H1 (cell line): ENCODE data around the gene RRM2. TPM values are rescaled to one million over a fixed set of nuclear protein-coding genes. Genes with fewer than 3 reads are reported as not detected.
A peak's percentile ranks its signal among the peaks of the same experiment; 100 is the strongest.

ENCODE experiments used
- CTCF ChIA-PET: fragments of 300-600 bp; sonication (Branson Sonifier 250); formaldehyde crosslinking; loops from one replicate; lab custom pipeline; 2021; ENCODE audit not compliant: partially characterized antibody; lab: Charles Lee
- POLR2A ChIA-PET: fragments of 300-600 bp; sonication (Branson Sonifier 250); formaldehyde crosslinking; loops from one replicate; lab custom pipeline; 2021; ENCODE audit warnings: inconsistent platforms; ENCODE audit not compliant: partially characterized antibody; lab: Charles Lee
- DNase-seq, 2 experiments: peaks; one replicate each; pipeline versions ENCODE4 v3.0.0 to v3.0.0-alpha.2; 2010 to 2022; ENCODE audit warnings: low spot score in 2 of 2, low read depth in 1 of 2, mixed read lengths in 1 of 2
- FAIRE-seq: peaks from 2 replicates; lab custom pipeline; 2011; peaks lifted over from hg19 to GRCh38; lab: Jason Lieb, UNC
- H2AFZ ChIP-seq: 2 replicates; pipeline ENCODE4 v1.8.1; 2012; ENCODE audit warnings: low read length, inconsistent platforms
- H2AK5ac ChIP-seq: 2 replicates; pipeline ENCODE4 v1.6.1; 2013; ENCODE audit warnings: low read depth, low read length
- H2BK120ac ChIP-seq: replicated peaks from 2 replicates; pipeline ENCODE3; 2013; ENCODE audit warnings: low read depth, low read length, inconsistent platforms
- H2BK12ac ChIP-seq: 2 replicates; pipeline ENCODE4 v1.6.1; 2013; ENCODE audit warnings: low read depth, low read length
- H2BK15ac ChIP-seq: 2 replicates; pipeline ENCODE4 v1.6.1; 2013; ENCODE audit warnings: low read length
- H2BK20ac ChIP-seq: 2 replicates; pipeline ENCODE4 v1.6.1; 2013; ENCODE audit warnings: low read length
- H2BK5ac ChIP-seq: 2 replicates; pipeline ENCODE4 v1.6.1; 2013; ENCODE audit warnings: low read depth, low read length
- H3K14ac ChIP-seq: 2 replicates; pipeline ENCODE4 v1.6.1; 2013; ENCODE audit warnings: inconsistent platforms; ENCODE audit not compliant: insufficient read length
- H3K18ac ChIP-seq: 2 replicates; pipeline ENCODE4 v1.6.1; 2013; ENCODE audit warnings: low read length; ENCODE audit errors: extremely low read depth
- H3K23ac ChIP-seq: 2 replicates; pipeline ENCODE4 v1.6.1; 2013; ENCODE audit warnings: inconsistent platforms; ENCODE audit not compliant: insufficient read length
- H3K23me2 ChIP-seq: 2 replicates; pipeline ENCODE4 v1.6.1; 2013; ENCODE audit warnings: low read depth, low read length
- H3K27ac ChIP-seq: 2 replicates; pipeline ENCODE4 v1.6.1; 2011; ENCODE audit warnings: low read depth, low read length, inconsistent platforms
- H3K27me3 ChIP-seq, 4 experiments: replicated peaks in 1 of 4; 1 replicate in 1 of 4; 2 replicates in 3 of 4; pipeline versions ENCODE4 v1.6.1 to v1.8.1; 2011 to 2013; ENCODE audit warnings: low read length in 3 of 4, mild to moderate bottlenecking in 3 of 4, inconsistent platforms in 2 of 4, mixed read lengths in 2 of 4, moderate library complexity in 1 of 4; ENCODE audit not compliant: control insufficient read depth in 3 of 4, insufficient read depth in 3 of 4; ENCODE audit errors: extremely low read depth in 1 of 4
- H3K36me3 ChIP-seq, 4 experiments: 2 replicates each; pipeline versions ENCODE4 v1.6.1 to v1.8.1; 2011 to 2013; ENCODE audit warnings: mild to moderate bottlenecking in 4 of 4, low read length in 3 of 4, moderate library complexity in 2 of 4, control low read depth in 1 of 4, inconsistent platforms in 1 of 4; ENCODE audit not compliant: insufficient read depth in 4 of 4, control insufficient read depth in 2 of 4
- H3K4ac ChIP-seq: replicated peaks from 2 replicates; pipeline ENCODE3; 2013; ENCODE audit warnings: low read length, low read depth, mixed read lengths, inconsistent platforms; ENCODE audit not compliant: insufficient read length
- H3K4me1 ChIP-seq, 4 experiments: replicated peaks in 1 of 4; 1 replicate in 1 of 4; 2 replicates in 3 of 4; pipeline versions ENCODE4 v1.6.1 to v1.8.1; 2011 to 2013; ENCODE audit warnings: low read length in 3 of 4, inconsistent platforms in 2 of 4, mixed read lengths in 1 of 4; ENCODE audit not compliant: insufficient read depth in 4 of 4, control insufficient read depth in 3 of 4
- H3K4me2 ChIP-seq, 2 experiments: 2 replicates each; pipeline versions ENCODE4 v1.6.1 to v1.8.1; 2011 to 2013; ENCODE audit warnings: low read depth in 2 of 2, low read length in 2 of 2, control low read depth in 1 of 2, inconsistent platforms in 1 of 2, mild to moderate bottlenecking in 1 of 2; ENCODE audit not compliant: insufficient read depth in 1 of 2
- H3K4me3 ChIP-seq, 4 experiments: fragments of 200-600, 300-600 bp in 1 of 4; sonication (generic), shearing (Covaris generic), sonication (Bioruptor Twin) in 1 of 4; 2 replicates each; pipeline versions ENCODE4 v1.5.1 to v1.8.1; 2011 to 2016; ENCODE audit warnings: low read length in 4 of 4, low read depth in 3 of 4, control low read depth in 2 of 4, inconsistent platforms in 2 of 4, mild to moderate bottlenecking in 2 of 4, mixed read lengths in 1 of 4, moderate library complexity in 1 of 4; ENCODE audit not compliant: insufficient read depth in 2 of 4; ENCODE audit errors: extremely low read depth in 1 of 4
- H3K56ac ChIP-seq: replicated peaks from 2 replicates; pipeline ENCODE3; 2013; ENCODE audit warnings: low read depth, mild to moderate bottlenecking, mixed read lengths, low read length, inconsistent platforms; ENCODE audit not compliant: insufficient read length
- H3K79me1 ChIP-seq: 2 replicates; pipeline ENCODE4 v1.6.1; 2013; ENCODE audit warnings: low read depth, low read length, control low read depth
- H3K79me2 ChIP-seq, 2 experiments: 2 replicates each; pipeline versions ENCODE4 v1.6.1 to v1.8.1; 2012 to 2013; ENCODE audit warnings: low read length in 2 of 2, mild to moderate bottlenecking in 2 of 2, inconsistent platforms in 1 of 2; ENCODE audit not compliant: insufficient read depth in 2 of 2, control insufficient read depth in 1 of 2
- H3K9ac ChIP-seq, 4 experiments: replicated peaks in 1 of 4; 1 replicate in 1 of 4; 2 replicates in 3 of 4; pipeline versions ENCODE4 v1.6.1 to v1.8.1; 2011 to 2013; ENCODE audit warnings: low read depth in 3 of 4, low read length in 3 of 4, control low read depth in 2 of 4, mild to moderate bottlenecking in 2 of 4, moderate library complexity in 2 of 4, inconsistent platforms in 1 of 4; ENCODE audit errors: extremely low read depth in 1 of 4
- H3K9me3 ChIP-seq, 2 experiments: 2 replicates each; pipeline versions ENCODE4 v1.6.1 to v1.8.1; 2012 to 2013; ENCODE audit warnings: mild to moderate bottlenecking in 2 of 2, moderate library complexity in 2 of 2, control low read depth in 1 of 2, inconsistent platforms in 1 of 2, low read depth in 1 of 2, low read length in 1 of 2, mixed read lengths in 1 of 2; ENCODE audit not compliant: insufficient read depth in 2 of 2
- H4K20me1 ChIP-seq, 2 experiments: replicated peaks in 1 of 2; 2 replicates each; pipeline versions ENCODE3 to v1.8.1; 2011 to 2013; ENCODE audit warnings: inconsistent platforms in 2 of 2, low read length in 2 of 2, mild to moderate bottlenecking in 1 of 2; ENCODE audit not compliant: insufficient read depth in 2 of 2, control insufficient read depth in 1 of 2
- H4K5ac ChIP-seq: 2 replicates; pipeline ENCODE4 v1.6.1; 2013; ENCODE audit warnings: low read length, low read depth, mixed read lengths, inconsistent platforms; ENCODE audit not compliant: insufficient read length
- H4K8ac ChIP-seq: 2 replicates; pipeline ENCODE4 v1.8.0; 2013; ENCODE audit warnings: mild to moderate bottlenecking, moderate library complexity, low read length, inconsistent platforms; ENCODE audit not compliant: insufficient read depth; ENCODE audit errors: extremely low read depth
- H4K91ac ChIP-seq: replicated peaks from 2 replicates; pipeline ENCODE3; 2013; ENCODE audit warnings: low read length, mixed read lengths, inconsistent platforms; ENCODE audit not compliant: insufficient read length
- KDM1A ChIP-seq: fragments of 200-600, 300-600 bp; sonication (generic); IDR thresholded peaks from 2 replicates; pipeline ENCODE4 v1.7.1; 2016; ENCODE audit warnings: mild to moderate bottlenecking, low read length, borderline replicate concordance
- POLR2A ChIP-seq, 2 experiments: IDR thresholded peaks; 1 replicate in 1 of 2; 2 replicates in 1 of 2; pipeline ENCODE4 v1.6.1; 2011; ENCODE audit warnings: low read depth in 2 of 2, low read length in 2 of 2, mild to moderate bottlenecking in 2 of 2; ENCODE audit errors: control extremely low read depth in 1 of 2
- YY1 ChIP-seq: IDR thresholded peaks from 2 replicates; pipeline ENCODE4 v1.6.1; 2011; ENCODE audit warnings: low read depth, mild to moderate bottlenecking, low read length
- WGBS, 2 experiments: shearing (Covaris generic) in 1 of 2; methylation state at CpG; one replicate each; pipeline versions ENCODE4 v1.1.6 to v1.1.7; 2013 to 2015; ENCODE audit warnings: low lambda C conversion rate in 2 of 2, mixed read lengths in 2 of 2, inconsistent platforms in 1 of 2, low coverage in 1 of 2, missing lambda C conversion rate in 1 of 2; ENCODE audit not compliant: insufficient replicate concordance in 2 of 2, insufficient coverage in 1 of 2, insufficient read length in 1 of 2; ENCODE audit errors: extremely low coverage in 1 of 2, missing lambda C conversion rate in 1 of 2; 5-methylcytosine and 5-hydroxymethylcytosine counted together
- polyA plus RNA-seq, 7 experiments: library from polyadenylated mRNA; depleted of rRNA in 3 of 7; stranded (reverse) in 5 of 7; unstranded in 2 of 7; fragments of >200 nt in 5 of 7; fragments of 200-250 nt in 2 of 7; gene quantifications; 1 replicate in 5 of 7; 2 replicates in 1 of 7; 4 replicates in 1 of 7; pipeline versions ENCODE4 v1.2.1 to v1.2.3, GENCODE V29; 2011 to 2013; ENCODE audit warnings: missing spikeins in 2 of 7, mixed read lengths in 2 of 7
- total RNA-seq: library from RNA; stranded (reverse); fragmentation: NEBNext Ultra II Directional; extraction: Animal tissue kit (Norgen Biotek cat#: 25700); gene quantifications from 2 replicates; pipeline ENCODE4 v1.2.1, GENCODE V29; 2021

Gene RRM2
- total and polyA plus RNA-seq, 2 of the 8 experiments (the other 6 are each of a cell fraction or from before 2014, with no cell fraction given), result 37.7 to 215 TPM

- H3K23me2 ChIP-seq, result peaks cover 13% of the 10 kb centered on the region
- 74% methylated on average over 14 of the region's 14 CpGs; no CpG with 5 or more reads in 1 of the 2 experiments for WGBS, 2 experiments
- CTCF ChIA-PET, result interaction anchor here (0.9 to 1.9 kb wide), 5 partner anchors 22 to 313 kb away, joined by 3 to 7 read pairs (median 3); no protein-coding TSS in a partner anchor
- peak; percentile 92 for TF ChIP-seq KDM1A
- TF ChIP-seq YY1, result no peak
- TF ChIP-seq POLR2A (IDR thresholded peaks at IDR 0.05; ENCODE audit: control extremely low read depth in 1 of 2, low read depth in 2 of 2, low read length in 2 of 2), result no peak
- TF ChIP-seq, all 59 proteins: peak for 1
- POLR2A ChIA-PET, result interaction anchor here (0.5 to 1.6 kb wide), 5 partner anchors 9 to 327 kb away, joined by 3 to 5 read pairs (median 3); no protein-coding TSS in a partner anchor
- Histone ChIP-seq H2BK12ac (no peak overlapping the region), H4K20me1 (peaks cover 2 to 3% of the 10 kb centered on the region in 2 experiments), H3K36me3 (peaks cover 0 to 12% (median 5%) of the 10 kb centered on the region in 4 experiments; a peak in 6 of 8 replicates), H3K79me2 (peaks cover 0 to 29% of the 10 kb centered on the region in 2 experiments; a peak in 3 of 4 replicates), H2BK15ac (no peak overlapping the region), H3K27ac (no peak overlapping the region), H3K79me1 (peaks cover 9% of the 10 kb centered on the region), H3K14ac (no peak overlapping the region), H3K9me3 (no peaks in the 10 kb centered on the region), H2AK5ac (no peak overlapping the region), H2AFZ (0 out of 2 replicates have a peak overlapping the region, but pooled peaks have one; percentile 74), H3K56ac (no peak overlapping the region), H3K18ac (0 out of 2 replicates have a peak overlapping the region, but pooled peaks have one; percentile 38), H3K4me3 (peak overlapping the region in 1 of 4 experiments; percentile 90; a peak in 2 of 8 replicates), H4K8ac (no peak overlapping the region), H4K5ac (peak overlapping the region; percentile 62), H2BK20ac (no peak overlapping the region; the same call in 1 of the 2 replicates), H3K4me1 (peaks cover 0 to 3% (median under 1%) of the 10 kb centered on the region in 4 experiments; a peak in 2 of 7 replicates), H3K27me3 (no peaks in the 10 kb centered on the region), H3K4ac (no peak overlapping the region), H2BK120ac (peak overlapping the region; percentile 78), H3K23ac (no peak overlapping the region), H2BK5ac (no peak overlapping the region; the same call in 1 of the 2 replicates), H3K4me2 (peak overlapping the region; percentile 60 to 92), H3K9ac (no peak overlapping the region), H4K91ac (no peak overlapping the region)
- DNase-seq (no peak), FAIRE-seq (no peak)
Observed at GRCh38 chr2:10119601-10120157, 2.9 kb upstream of the RRM2 start.
